HepG2 (cell line): ENCODE results near the gene KCNH6. TPM values are rescaled to one million over a fixed set of nuclear protein-coding genes. Genes with fewer than 3 reads are reported as not detected.

ENCODE experiments used
- ATF5 ChIP-seq: sonication (generic); formaldehyde crosslinking; IDR thresholded peaks from 2 replicates; pipeline ENCODE4 v1.4.0; 2020; ENCODE audit warnings: mild to moderate bottlenecking, low read depth, missing genetic modification reagents
- BORCS8-MEF2B ChIP-seq: sonication (generic); formaldehyde crosslinking; IDR thresholded peaks from 2 replicates; pipeline ENCODE4 v1.8.0; 2022; ENCODE audit warnings: mild to moderate bottlenecking, missing genetic modification reagents
- BRCA1 ChIP-seq: sonication (generic); formaldehyde crosslinking; IDR thresholded peaks from 2 replicates; pipeline ENCODE4 v1.4.0; 2020; ENCODE audit warnings: missing genetic modification reagents
- GFI1 ChIP-seq: sonication (generic); formaldehyde crosslinking; IDR thresholded peaks from 2 replicates; pipeline ENCODE4 v1.5.0; 2020; ENCODE audit warnings: missing genetic modification reagents, mild to moderate bottlenecking, borderline replicate concordance
- KLF12 ChIP-seq: sonication (generic); formaldehyde crosslinking; IDR thresholded peaks from 2 replicates; pipeline ENCODE4 v1.4.0; 2020; ENCODE audit warnings: missing genetic modification reagents, borderline replicate concordance
- MEIS2 ChIP-seq: sonication (generic); formaldehyde crosslinking; IDR thresholded peaks from 2 replicates; pipeline ENCODE4 v1.9.0; 2021; ENCODE audit warnings: mild to moderate bottlenecking, missing genetic modification reagents
- NR1H2 ChIP-seq: sonication (generic); formaldehyde crosslinking; IDR thresholded peaks from 2 replicates; pipeline ENCODE4 v1.8.1; 2022; ENCODE audit warnings: low read depth, missing genetic modification reagents, borderline replicate concordance
- PHF20 ChIP-seq: sonication (generic); formaldehyde crosslinking; IDR thresholded peaks from 2 replicates; pipeline ENCODE4 v1.5.0; 2020; ENCODE audit warnings: mild to moderate bottlenecking, missing genetic modification reagents
- PHF8 ChIP-seq: sonication (generic); formaldehyde crosslinking; IDR thresholded peaks from 2 replicates; pipeline ENCODE4 v1.5.0; 2020; ENCODE audit warnings: missing genetic modification reagents
- RAD21 ChIP-seq: fragments of 450-650 bp; formaldehyde crosslinking; IDR thresholded peaks from 2 replicates; pipeline ENCODE4 v1.5.0; 2020; ENCODE audit warnings: mild to moderate bottlenecking
- RBM39 ChIP-seq: fragments of 200-400 bp; formaldehyde crosslinking; IDR thresholded peaks from one replicate; pipeline ENCODE4 v1.6.1; 2018; ENCODE audit warnings: antibody characterized with exemption, mild to moderate bottlenecking, low read depth, low read length; ENCODE audit not compliant: poor library complexity, severe bottlenecking
- SKI ChIP-seq: fragments of 450-650 bp; IDR thresholded peaks from one replicate; pipeline ENCODE4 v1.6.1; 2018; ENCODE audit warnings: mild to moderate bottlenecking; ENCODE audit not compliant: partially characterized antibody
- SRY ChIP-seq: sonication (generic); formaldehyde crosslinking; IDR thresholded peaks from 2 replicates; pipeline ENCODE4 v1.8.0; 2022; ENCODE audit warnings: mild to moderate bottlenecking, missing genetic modification reagents
- ZNF121 ChIP-seq: sonication (generic); formaldehyde crosslinking; IDR thresholded peaks from 2 replicates; pipeline ENCODE4 v1.5.0; 2020; ENCODE audit warnings: mild to moderate bottlenecking, missing genetic modification reagents
- ZNF138 ChIP-seq: sonication (generic); formaldehyde crosslinking; IDR thresholded peaks from 2 replicates; pipeline ENCODE4 v1.5.0; 2020; ENCODE audit warnings: mild to moderate bottlenecking, low read depth, missing genetic modification reagents
- ZNF235 ChIP-seq: sonication (generic); formaldehyde crosslinking; IDR thresholded peaks from 2 replicates; pipeline ENCODE4 v1.8.1; 2023; ENCODE audit warnings: mild to moderate bottlenecking, missing genetic modification reagents, borderline replicate concordance
- ZNF317 ChIP-seq: sonication (generic); formaldehyde crosslinking; IDR thresholded peaks from 2 replicates; pipeline ENCODE4 v1.5.0; 2020; ENCODE audit warnings: mild to moderate bottlenecking, missing genetic modification reagents
- ZNF431 ChIP-seq: sonication (generic); formaldehyde crosslinking; IDR thresholded peaks from 2 replicates; pipeline ENCODE4 v1.9.0; 2022; ENCODE audit warnings: missing genetic modification reagents, low read depth, mild to moderate bottlenecking, borderline replicate concordance
- ZNF589 ChIP-seq: sonication (generic); formaldehyde crosslinking; conservative IDR thresholded peaks from 2 replicates; pipeline ENCODE4 v1.8.0; 2022; ENCODE audit warnings: mild to moderate bottlenecking, moderate library complexity, missing genetic modification reagents
- polyA plus RNA-seq, 8 experiments: library from polyadenylated mRNA; depleted of rRNA in 3 of 8; stranded (reverse) in 7 of 8; unstranded in 1 of 8; fragments of >200 nt; fragmentation: Illumina TruSeq in 4 of 8; extraction: Trizol in 4 of 8; gene quantifications; 2 replicates each; pipeline versions ENCODE4 v1.2.1 to v1.2.3, GENCODE V29; 2011 to 2016; ENCODE audit warnings: low read depth in 4 of 8, missing spikeins in 1 of 8, mixed read lengths in 1 of 8; ENCODE audit not compliant: insufficient read depth in 1 of 8
- total RNA-seq, 5 experiments: library from RNA; depleted of rRNA; stranded (reverse); fragments of >200 nt; fragmentation: Illumina TruSeq; extraction: Trizol; gene quantifications; 2 replicates each; pipeline ENCODE4 v1.2.3, GENCODE V29; 2016; ENCODE audit warnings: low read depth in 1 of 5
- TF ChIP-seq, protein P1 (sequence below): sonication (generic); formaldehyde crosslinking; IDR thresholded peaks from 2 replicates; pipeline ENCODE4 v1.8.0; 2022; ENCODE audit warnings: low read depth, missing genetic modification reagents
- TF ChIP-seq, protein P2 (sequence below): sonication (generic); formaldehyde crosslinking; IDR thresholded peaks from 2 replicates; pipeline ENCODE4 v1.4.0; 2020; ENCODE audit warnings: mild to moderate bottlenecking, low read depth, missing genetic modification reagents
- TF ChIP-seq, protein P3 (sequence below): sonication (generic); formaldehyde crosslinking; IDR thresholded peaks from 2 replicates; pipeline ENCODE4 v1.4.0; 2020; ENCODE audit warnings: mild to moderate bottlenecking, missing genetic modification reagents

KCNH6 gene
- total and polyA plus RNA-seq, 2 of the 13 experiments (the other 11 are each of a cell fraction or from before 2014, with no cell fraction given) = 0.05 to 0.18 TPM

DNA sequence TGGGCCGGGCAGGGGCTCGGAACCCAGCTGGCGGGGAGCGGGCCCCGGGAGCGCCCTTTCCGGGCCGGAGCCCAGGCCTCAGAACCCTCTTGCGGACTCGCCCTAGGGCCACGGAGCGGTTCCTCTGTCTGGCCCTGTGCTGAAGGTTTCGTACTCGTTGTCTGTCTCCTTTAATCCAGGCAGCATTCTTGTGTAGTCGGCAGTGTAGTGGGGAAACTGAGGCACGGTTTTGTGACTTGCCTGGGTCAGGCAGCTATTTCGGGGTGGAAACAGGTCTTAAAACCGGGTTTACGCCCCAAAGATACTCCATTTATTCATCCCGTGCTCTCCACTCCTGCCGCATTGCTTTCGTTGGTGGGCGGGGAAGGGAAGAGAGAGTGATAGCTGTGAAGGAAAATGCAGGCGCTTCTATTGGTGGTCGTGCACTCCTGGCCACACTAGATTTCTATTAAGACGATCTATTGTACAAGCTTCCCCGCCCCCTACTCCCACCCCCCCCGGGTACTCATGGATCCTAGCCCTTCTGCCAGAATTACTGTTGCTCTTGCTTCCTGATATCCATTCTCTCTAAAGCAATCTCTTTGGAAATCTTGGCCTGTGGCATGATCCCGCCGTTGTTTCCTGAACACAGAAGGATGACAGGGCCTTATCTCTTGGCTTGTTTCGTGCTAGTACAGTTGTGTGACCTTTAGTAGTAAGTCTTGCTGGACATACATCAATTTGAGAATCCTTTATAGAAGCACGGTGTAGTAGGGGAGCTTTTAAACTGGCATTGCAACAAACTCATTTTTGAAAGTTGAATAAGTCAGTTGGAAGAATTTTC is 27.9 kb downstream of the KCNH6 start (continued):
- TF ChIP-seq, protein P1, sequence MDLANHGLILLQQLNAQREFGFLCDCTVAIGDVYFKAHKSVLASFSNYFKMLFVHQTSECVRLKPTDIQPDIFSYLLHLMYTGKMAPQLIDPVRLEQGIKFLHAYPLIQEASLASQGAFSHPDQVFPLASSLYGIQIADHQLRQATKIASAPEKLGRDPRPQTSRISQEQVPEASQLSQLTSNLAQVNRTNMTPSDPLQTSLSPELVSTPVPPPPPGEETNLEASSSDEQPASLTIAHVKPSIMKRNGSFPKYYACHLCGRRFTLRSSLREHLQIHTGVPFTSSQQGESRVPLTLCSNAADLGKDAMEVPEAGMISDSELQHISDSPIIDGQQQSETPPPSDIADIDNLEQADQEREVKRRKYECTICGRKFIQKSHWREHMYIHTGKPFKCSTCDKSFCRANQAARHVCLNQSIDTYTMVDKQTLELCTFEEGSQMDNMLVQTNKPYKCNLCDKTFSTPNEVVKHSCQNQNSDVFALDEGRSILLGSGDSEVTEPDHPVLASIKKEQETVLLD (CRISPR knock-in tag) = 0 out of 2 replicates have a peak, but pooled peaks have one; percentile 38
- TF ChIP-seq BORCS8-MEF2B (CRISPR knock-in tag) = no peak
- TF ChIP-seq ZNF138 = 0 out of 2 replicates have a peak, but pooled peaks have one; percentile 48
- TF ChIP-seq ZNF589 (CRISPR knock-in tag) = 0 out of 2 replicates have a peak, but pooled peaks have one; percentile 32
- TF ChIP-seq ZNF121 (CRISPR knock-in tag) = no peak
- 0 out of 2 replicates have a peak, but pooled peaks have one; percentile 73 for TF ChIP-seq ZNF235 (CRISPR knock-in tag)
- 0 out of 2 replicates have a peak, but pooled peaks have one; percentile 45 for TF ChIP-seq KLF12
- TF ChIP-seq RAD21 (CRISPR knock-in tag) = peak; percentile 34; the same call in 1 of the 2 replicates
- TF ChIP-seq MEIS2 = no peak
- 0 out of 2 replicates have a peak, but pooled peaks have one; percentile 14 for TF ChIP-seq ZNF431 (CRISPR knock-in tag)
- TF ChIP-seq, protein P2, sequence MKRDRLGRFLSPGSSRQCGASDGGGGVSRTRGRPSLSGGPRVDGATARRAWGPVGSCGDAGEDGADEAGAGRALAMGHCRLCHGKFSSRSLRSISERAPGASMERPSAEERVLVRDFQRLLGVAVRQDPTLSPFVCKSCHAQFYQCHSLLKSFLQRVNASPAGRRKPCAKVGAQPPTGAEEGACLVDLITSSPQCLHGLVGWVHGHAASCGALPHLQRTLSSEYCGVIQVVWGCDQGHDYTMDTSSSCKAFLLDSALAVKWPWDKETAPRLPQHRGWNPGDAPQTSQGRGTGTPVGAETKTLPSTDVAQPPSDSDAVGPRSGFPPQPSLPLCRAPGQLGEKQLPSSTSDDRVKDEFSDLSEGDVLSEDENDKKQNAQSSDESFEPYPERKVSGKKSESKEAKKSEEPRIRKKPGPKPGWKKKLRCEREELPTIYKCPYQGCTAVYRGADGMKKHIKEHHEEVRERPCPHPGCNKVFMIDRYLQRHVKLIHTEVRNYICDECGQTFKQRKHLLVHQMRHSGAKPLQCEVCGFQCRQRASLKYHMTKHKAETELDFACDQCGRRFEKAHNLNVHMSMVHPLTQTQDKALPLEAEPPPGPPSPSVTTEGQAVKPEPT (CRISPR knock-in tag) = peak; percentile 17; the same call in 1 of the 2 replicates
- TF ChIP-seq RBM39 = no peak
- peak; percentile 55 for TF ChIP-seq PHF8 (CRISPR knock-in tag)
- TF ChIP-seq ZNF317 (CRISPR knock-in tag) = 0 out of 2 replicates have a peak, but pooled peaks have one; percentile 63
- TF ChIP-seq SRY (CRISPR knock-in tag) = peak; percentile 14; the same call in 1 of the 2 replicates
- TF ChIP-seq NR1H2 (CRISPR knock-in tag) = no peak
- TF ChIP-seq BRCA1 (CRISPR knock-in tag) = 0 out of 2 replicates have a peak, but pooled peaks have one; percentile 6
- TF ChIP-seq SKI = no peak
- TF ChIP-seq, protein P3, sequence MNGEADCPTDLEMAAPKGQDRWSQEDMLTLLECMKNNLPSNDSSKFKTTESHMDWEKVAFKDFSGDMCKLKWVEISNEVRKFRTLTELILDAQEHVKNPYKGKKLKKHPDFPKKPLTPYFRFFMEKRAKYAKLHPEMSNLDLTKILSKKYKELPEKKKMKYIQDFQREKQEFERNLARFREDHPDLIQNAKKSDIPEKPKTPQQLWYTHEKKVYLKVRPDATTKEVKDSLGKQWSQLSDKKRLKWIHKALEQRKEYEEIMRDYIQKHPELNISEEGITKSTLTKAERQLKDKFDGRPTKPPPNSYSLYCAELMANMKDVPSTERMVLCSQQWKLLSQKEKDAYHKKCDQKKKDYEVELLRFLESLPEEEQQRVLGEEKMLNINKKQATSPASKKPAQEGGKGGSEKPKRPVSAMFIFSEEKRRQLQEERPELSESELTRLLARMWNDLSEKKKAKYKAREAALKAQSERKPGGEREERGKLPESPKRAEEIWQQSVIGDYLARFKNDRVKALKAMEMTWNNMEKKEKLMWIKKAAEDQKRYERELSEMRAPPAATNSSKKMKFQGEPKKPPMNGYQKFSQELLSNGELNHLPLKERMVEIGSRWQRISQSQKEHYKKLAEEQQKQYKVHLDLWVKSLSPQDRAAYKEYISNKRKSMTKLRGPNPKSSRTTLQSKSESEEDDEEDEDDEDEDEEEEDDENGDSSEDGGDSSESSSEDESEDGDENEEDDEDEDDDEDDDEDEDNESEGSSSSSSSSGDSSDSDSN (CRISPR knock-in tag) = peak; percentile 51; the same call in 1 of the 2 replicates
- no peak for TF ChIP-seq PHF20
- TF ChIP-seq ATF5 = 0 out of 2 replicates have a peak, but pooled peaks have one; percentile 2
- peak; percentile 39; the same call in 1 of the 2 replicates for TF ChIP-seq GFI1 (CRISPR knock-in tag)
